GM08714 (cell line): ENCODE measurements around the gene TICAM2.

ENCODE experiments used
- H3K4me3 ChIP-seq: fragments of 200-500 bp; sonication (Bioruptor generic); 2 replicates; pipeline ENCODE4 v1.5.1; 2014; ENCODE audit warnings: mild to moderate bottlenecking, low read length, inconsistent platforms
- ZNF274 ChIP-seq: IDR thresholded peaks from 2 replicates; pipeline ENCODE4 v1.6.1; 2012; ENCODE audit warnings: mild to moderate bottlenecking, low read depth, low read length

Gene TICAM2

DNA sequence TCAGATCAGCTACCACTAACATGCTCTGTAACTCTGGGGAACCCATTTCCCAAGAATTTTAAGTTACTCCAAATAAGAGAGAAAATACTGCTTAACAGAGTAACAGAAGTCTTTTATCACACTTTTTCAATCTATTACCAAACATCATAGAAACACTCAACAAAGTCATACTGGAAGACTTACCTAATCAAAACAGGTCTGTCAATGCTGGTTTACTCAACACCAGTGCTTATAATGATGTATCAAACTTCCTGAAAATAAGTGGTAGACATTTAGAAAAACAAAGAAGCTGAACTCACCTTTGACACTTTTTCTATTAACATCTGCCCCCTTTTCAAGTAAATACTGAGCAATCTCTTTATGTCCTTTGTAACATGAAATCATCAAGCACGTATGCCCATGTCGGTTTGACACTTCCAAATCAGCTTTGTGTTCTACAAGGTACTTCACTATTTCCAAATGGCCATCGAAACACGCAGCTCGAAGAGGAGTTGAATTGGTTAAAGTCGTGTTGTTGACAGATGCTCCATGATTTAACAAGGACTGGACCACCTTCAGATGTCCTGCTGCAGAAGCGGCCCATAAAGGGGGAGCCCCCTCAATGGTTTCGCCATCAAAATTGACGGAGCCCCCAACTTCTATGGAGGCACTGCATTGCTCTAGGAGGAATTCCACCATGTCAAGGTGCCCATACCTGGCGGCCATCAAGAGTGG, 59.5 kb downstream of the TICAM2 start:
- H3K4me3 ChIP-seq, result peak overlapping the region; percentile 97
- TF ChIP-seq ZNF274, result no peak

DNA sequence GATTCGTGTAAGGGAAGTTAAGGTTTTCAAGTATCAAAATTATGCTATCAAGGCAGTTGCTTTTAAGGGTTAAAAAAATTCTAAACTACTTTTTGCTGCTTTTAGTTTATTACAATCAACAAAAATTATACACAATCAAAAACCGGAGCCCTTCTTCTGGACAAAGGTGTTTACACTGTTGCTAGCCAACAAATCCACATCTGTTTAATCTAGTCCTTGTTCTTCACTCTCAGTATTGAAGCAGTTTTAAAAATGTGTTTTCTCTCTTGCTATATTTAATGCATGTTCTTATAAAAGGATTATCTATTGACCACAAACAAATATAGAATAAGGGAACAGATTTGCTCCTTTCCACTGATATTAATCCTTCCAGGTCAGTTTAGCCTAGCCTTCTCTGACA, 60.2 kb downstream of the TICAM2 start:
- TF ChIP-seq ZNF274, result no peak
- peak overlapping the region; percentile 97; the same call in 1 of the 2 replicates for H3K4me3 ChIP-seq

DNA sequence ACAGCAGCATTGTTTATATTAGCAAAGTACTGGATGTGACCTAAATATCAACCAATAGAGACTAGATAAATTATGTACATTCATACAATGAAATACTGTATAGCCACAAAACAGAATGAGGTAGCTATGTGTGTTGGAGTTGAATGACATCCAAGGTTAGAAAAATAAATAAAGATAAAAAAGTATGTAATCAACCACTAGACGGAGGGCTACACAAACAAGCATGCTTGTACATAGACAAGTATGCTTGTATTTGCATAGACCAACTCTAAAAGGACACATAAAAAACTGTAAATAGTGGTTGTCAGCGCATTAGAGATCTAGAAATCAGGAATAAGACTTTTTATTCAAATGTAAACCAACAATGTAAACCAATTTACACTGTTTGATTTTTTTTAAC, 60.7 kb downstream of the TICAM2 start:
- no peak for TF ChIP-seq ZNF274
- H3K4me3 ChIP-seq, result peak overlapping the region; percentile 97; the same call in 1 of the 2 replicates

DNA sequence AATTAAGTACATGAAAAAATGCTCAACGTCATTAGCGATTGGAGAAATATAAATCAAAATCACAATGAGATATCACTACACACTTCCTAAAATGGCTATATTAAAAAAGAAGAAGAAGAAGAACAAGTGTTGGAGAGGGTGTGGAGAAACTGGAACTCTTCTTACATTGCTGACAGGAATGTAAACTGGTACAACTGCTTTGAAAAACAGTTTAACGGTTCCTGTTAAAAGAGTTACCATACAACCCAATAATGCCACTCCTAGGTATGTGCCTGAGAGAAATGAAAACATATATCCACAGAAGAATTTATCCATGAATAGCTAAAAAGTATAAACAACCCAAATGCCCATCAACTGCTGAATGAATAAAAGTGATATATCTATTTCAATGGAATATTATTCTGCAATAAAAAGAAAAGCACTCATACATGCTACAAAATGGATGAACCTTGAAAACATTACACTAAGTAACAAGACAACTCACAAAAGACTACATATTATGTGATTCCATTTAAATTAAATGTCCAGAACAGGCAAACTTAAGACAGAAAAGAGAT, 66.7 kb downstream of the TICAM2 start:
- no peak for TF ChIP-seq ZNF274
- H3K4me3 ChIP-seq, result no peak overlapping the region

DNA sequence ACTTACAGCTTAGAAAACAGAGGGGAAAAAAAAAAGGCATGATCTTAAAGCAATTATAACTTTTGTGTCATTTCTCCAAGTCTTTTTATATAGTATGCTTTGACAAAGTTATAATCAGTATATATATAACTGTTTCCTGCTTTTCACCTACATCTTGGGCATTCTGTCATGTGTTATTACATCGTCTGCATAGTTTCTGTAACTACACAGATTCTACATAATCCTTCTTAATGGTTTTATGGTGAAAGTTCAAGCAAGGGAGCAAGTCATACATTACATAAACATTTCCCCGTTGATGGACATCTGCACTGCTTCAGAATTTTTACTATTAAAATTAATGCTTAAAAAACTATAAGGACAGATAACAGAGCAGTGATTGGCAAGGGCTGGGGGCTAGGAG, 69.8 kb downstream of the TICAM2 start:
- H3K4me3 ChIP-seq, result no peak overlapping the region
- TF ChIP-seq ZNF274, result no peak

DNA sequence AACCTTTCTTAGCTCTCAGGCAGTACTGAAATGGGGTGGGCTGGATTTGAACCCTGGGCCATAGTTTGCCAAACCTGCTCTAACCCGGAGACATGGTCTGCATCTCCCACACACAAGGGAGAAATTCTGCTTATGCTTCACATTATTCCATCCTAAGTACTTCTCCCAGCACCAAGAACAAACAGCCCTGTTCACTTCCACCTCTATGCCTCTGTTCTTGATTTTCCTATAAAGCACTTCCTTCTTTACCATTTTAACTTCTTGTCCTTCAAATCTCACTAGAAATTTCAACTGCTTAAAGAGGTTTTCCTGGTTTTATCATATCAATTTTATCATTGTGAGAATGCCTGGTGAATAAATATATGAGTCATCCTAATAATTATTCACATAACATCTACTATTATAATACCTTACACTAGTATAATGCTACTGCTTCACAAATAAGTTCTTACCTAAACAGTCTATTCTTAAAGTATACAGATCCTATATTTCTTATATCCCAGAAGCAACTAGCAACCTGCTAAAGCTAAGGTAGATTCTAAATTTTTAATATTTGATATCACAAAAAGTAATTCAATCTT, 70.4 kb downstream of the TICAM2 start:
- no peak for TF ChIP-seq ZNF274
- no peak overlapping the region for H3K4me3 ChIP-seq

DNA sequence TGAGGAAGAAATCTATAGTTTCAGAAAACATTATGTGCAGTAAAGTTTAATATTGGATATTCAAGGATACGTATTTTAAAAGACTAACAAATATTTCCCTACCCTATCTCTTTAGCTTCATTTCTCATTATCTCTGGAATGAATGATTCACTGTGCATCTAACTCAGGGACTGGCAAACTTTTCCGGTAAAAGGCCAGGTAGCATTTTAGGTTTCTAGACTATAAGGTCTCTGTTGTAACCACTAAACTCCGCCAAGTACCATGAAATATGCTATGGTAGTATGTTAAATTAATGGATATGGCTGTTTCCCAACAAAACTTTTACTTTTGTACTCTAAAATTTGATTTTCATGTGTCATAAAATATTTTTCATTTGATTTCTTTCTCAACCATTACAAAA, 70.9 kb downstream of the TICAM2 start:
- TF ChIP-seq ZNF274, result no peak

DNA sequence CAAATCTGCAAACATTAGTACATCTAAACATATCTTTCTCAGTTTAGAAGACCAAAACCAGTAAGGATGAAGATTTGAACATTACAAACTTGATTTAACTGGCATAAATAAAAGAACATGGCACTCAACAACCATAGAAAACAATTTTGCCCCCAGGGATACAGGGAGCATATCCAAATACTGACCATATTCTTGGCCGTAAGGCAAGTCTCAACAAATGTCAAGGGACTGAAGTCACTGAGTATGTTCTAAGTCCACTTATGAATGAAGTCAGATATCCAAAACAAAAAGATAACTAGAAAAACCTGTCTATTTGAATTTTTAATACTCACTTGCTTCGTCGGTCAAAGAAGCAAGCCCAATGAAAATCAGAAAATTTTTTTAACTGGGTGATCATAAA, 71.9 kb downstream of the TICAM2 start:
- TF ChIP-seq ZNF274, result no peak
- no peak overlapping the region for H3K4me3 ChIP-seq

More for the DNA sequence above, 70.9 kb downstream of the TICAM2 start:
- H3K4me3 ChIP-seq, result no peak overlapping the region
